HepG2 (cell line): ENCODE measurements around the gene STOML2. TPM values are rescaled to one million over a fixed set of nuclear protein-coding genes. Genes with fewer than 3 reads are reported as not detected.

Experiments
- EHMT2 ChIP-seq: fragments of 200-600 bp; sonication (generic); IDR thresholded peaks from 2 replicates; pipeline ENCODE4 v1.7.0; 2017; ENCODE audit warnings: antibody characterized with exemption, low read depth, low read length, borderline replicate concordance
- FOXA1 ChIP-seq, 2 experiments: fragments of 450-650 bp in 1 of 2; sonication (generic) in 1 of 2; formaldehyde crosslinking in 1 of 2; IDR thresholded peaks; 2 replicates each; pipeline versions ENCODE4 v1.4.0 to v1.6.1; 2016 to 2020; ENCODE audit warnings: missing genetic modification reagents in 1 of 2
- HBP1 ChIP-seq: IDR thresholded peaks from 2 replicates; pipeline ENCODE4 v1.6.1; 2016; ENCODE audit warnings: low read depth, control low read depth
- HMG20B ChIP-seq: conservative IDR thresholded peaks from 2 replicates; pipeline ENCODE4 v1.6.1; 2016; ENCODE audit warnings: missing genetic modification reagents, missing compliant biosample characterization
- HMGXB4 ChIP-seq, 2 experiments: sonication (generic) in 1 of 2; formaldehyde crosslinking in 1 of 2; IDR thresholded peaks; 2 replicates each; pipeline versions ENCODE4 v1.4.0 to v1.6.1; 2018 to 2020; ENCODE audit warnings: missing genetic modification reagents in 2 of 2, borderline replicate concordance in 1 of 2, low read depth in 1 of 2, mild to moderate bottlenecking in 1 of 2, missing biosample characterization in 1 of 2
- MED13 ChIP-seq: sonication (generic); formaldehyde crosslinking; IDR thresholded peaks from 2 replicates; pipeline ENCODE4 v1.5.0; 2020; ENCODE audit warnings: missing genetic modification reagents
- MTF1 ChIP-seq: sonication (generic); formaldehyde crosslinking; IDR thresholded peaks from 2 replicates; pipeline ENCODE4 v1.5.0; 2020; ENCODE audit warnings: missing genetic modification reagents
- NPAS2 ChIP-seq: sonication (generic); formaldehyde crosslinking; IDR thresholded peaks from 2 replicates; pipeline ENCODE4 v1.8.0; 2022; ENCODE audit warnings: mild to moderate bottlenecking, missing genetic modification reagents, borderline replicate concordance
- THAP7 ChIP-seq: sonication (generic); formaldehyde crosslinking; IDR thresholded peaks from 2 replicates; pipeline ENCODE4 v1.8.1; 2023; ENCODE audit warnings: mild to moderate bottlenecking, missing genetic modification reagents
- XBP1 ChIP-seq: sonication (generic); formaldehyde crosslinking; IDR thresholded peaks from 2 replicates; pipeline ENCODE4 v1.5.0; 2020; ENCODE audit warnings: missing genetic modification reagents
- ZBTB14 ChIP-seq: sonication (generic); formaldehyde crosslinking; IDR thresholded peaks from 2 replicates; pipeline ENCODE4 v1.4.0; 2020; ENCODE audit warnings: missing genetic modification reagents
- ZFP91 ChIP-seq: sonication (generic); formaldehyde crosslinking; IDR thresholded peaks from 2 replicates; pipeline ENCODE4 v1.9.0; 2022; ENCODE audit warnings: missing genetic modification reagents, mild to moderate bottlenecking, borderline replicate concordance
- ZNF704 ChIP-seq: sonication (generic); formaldehyde crosslinking; IDR thresholded peaks from 2 replicates; pipeline ENCODE4 v1.8.1; 2023; ENCODE audit warnings: mild to moderate bottlenecking, inconsistent platforms, moderate library complexity, missing genetic modification reagents, borderline replicate concordance
- ZSCAN9 ChIP-seq: IDR thresholded peaks from 2 replicates; pipeline ENCODE4 v1.6.1; 2016; ENCODE audit warnings: borderline replicate concordance
- polyA plus RNA-seq, 8 experiments: library from polyadenylated mRNA; depleted of rRNA in 3 of 8; stranded (reverse) in 7 of 8; unstranded in 1 of 8; fragments of >200 nt; fragmentation: Illumina TruSeq in 4 of 8; extraction: Trizol in 4 of 8; gene quantifications; 2 replicates each; pipeline versions ENCODE4 v1.2.1 to v1.2.3, GENCODE V29; 2011 to 2016; ENCODE audit warnings: low read depth in 4 of 8, missing spikeins in 1 of 8, mixed read lengths in 1 of 8; ENCODE audit not compliant: insufficient read depth in 1 of 8
- total RNA-seq, 5 experiments: library from RNA; depleted of rRNA; stranded (reverse); fragments of >200 nt; fragmentation: Illumina TruSeq; extraction: Trizol; gene quantifications; 2 replicates each; pipeline ENCODE4 v1.2.3, GENCODE V29; 2016; ENCODE audit warnings: low read depth in 1 of 5

The STOML2 gene
- total and polyA plus RNA-seq, 2 of the 13 experiments (the other 11 are each of a cell fraction or from before 2014, with no cell fraction given), result 245 to 250 TPM

GRCh38 chr9:35072461-35073278 is 30.3 kb downstream of the STOML2 start, which contains the start of gene VCP (continued):
- TF ChIP-seq HBP1 (CRISPR knock-in tag) (no peak), ZNF704 (CRISPR knock-in tag) (no peak), EHMT2 (no peak; the same call in 1 of the 2 replicates), XBP1 (CRISPR knock-in tag) (peak; percentile 93; the same call in 1 of the 2 replicates), ZSCAN9 (CRISPR knock-in tag) (no peak; the same call in 1 of the 2 replicates), ZFP91 (CRISPR knock-in tag) (no peak; the same call in 1 of the 2 replicates), FOXA1 (IDR thresholded peaks at IDR 0.05) (no peak), FOXA1 (CRISPR knock-in tag; IDR thresholded peaks at IDR 0.05) (0 out of 2 replicates have a peak, but pooled peaks have one; percentile 21), MTF1 (0 out of 2 replicates have a peak, but pooled peaks have one; percentile 24), MED13 (CRISPR knock-in tag) (no peak; the same call in 1 of the 2 replicates), HMGXB4 (CRISPR knock-in tag; IDR thresholded peaks at IDR 0.05; ENCODE audit: borderline replicate concordance in 1 of 2, low read depth in 1 of 2) (peak; percentile 7 to 78; a peak in 3 of 4 replicates), HMG20B (CRISPR knock-in tag) (no peak; the same call in 1 of the 2 replicates), NPAS2 (CRISPR knock-in tag) (no peak), ZBTB14 (CRISPR knock-in tag) (peak; percentile 80), THAP7 (CRISPR knock-in tag) (0 out of 2 replicates have a peak, but pooled peaks have one; percentile 42)
